ENCODE data around the gene PAK1IP1.
"Not testable (repeated sequence)": the region's sequence is repeated elsewhere in the genome, so short reads cannot be mapped to it uniquely, and the experiment has no call there.

Gene PAK1IP1

DNA sequence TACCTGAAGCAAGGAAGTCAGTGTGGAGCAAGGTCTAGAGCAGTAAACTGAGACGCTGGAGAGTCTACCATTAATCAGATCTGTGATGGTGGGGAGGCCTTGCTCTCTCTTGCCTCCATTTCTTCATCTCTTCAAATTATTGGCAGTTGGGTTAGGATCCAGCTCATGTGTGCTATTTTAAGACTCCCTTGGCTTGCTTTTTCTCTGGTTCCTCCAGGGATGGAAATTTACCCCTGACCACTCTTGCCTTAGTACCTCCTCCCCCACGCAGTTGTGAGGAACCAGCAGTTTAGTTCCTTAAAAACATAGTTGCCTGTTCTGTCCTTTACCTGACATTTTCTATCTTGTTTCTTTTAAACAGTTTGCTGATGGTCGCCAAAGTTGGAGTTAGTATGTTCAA lies 35.5 kb downstream of the PAK1IP1 start:
- FAIRE-seq, result no peak
- no peak for DNase-seq (ENCODE audit: insufficient read length, low spot score)
- TF ChIP-seq, protein P1, sequence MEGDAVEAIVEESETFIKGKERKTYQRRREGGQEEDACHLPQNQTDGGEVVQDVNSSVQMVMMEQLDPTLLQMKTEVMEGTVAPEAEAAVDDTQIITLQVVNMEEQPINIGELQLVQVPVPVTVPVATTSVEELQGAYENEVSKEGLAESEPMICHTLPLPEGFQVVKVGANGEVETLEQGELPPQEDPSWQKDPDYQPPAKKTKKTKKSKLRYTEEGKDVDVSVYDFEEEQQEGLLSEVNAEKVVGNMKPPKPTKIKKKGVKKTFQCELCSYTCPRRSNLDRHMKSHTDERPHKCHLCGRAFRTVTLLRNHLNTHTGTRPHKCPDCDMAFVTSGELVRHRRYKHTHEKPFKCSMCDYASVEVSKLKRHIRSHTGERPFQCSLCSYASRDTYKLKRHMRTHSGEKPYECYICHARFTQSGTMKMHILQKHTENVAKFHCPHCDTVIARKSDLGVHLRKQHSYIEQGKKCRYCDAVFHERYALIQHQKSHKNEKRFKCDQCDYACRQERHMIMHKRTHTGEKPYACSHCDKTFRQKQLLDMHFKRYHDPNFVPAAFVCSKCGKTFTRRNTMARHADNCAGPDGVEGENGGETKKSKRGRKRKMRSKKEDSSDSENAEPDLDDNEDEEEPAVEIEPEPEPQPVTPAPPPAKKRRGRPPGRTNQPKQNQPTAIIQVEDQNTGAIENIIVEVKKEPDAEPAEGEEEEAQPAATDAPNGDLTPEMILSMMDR (IDR thresholded peaks at IDR 0.05; ENCODE audit: insufficient read depth, missing control alignments), result no peak

DNA sequence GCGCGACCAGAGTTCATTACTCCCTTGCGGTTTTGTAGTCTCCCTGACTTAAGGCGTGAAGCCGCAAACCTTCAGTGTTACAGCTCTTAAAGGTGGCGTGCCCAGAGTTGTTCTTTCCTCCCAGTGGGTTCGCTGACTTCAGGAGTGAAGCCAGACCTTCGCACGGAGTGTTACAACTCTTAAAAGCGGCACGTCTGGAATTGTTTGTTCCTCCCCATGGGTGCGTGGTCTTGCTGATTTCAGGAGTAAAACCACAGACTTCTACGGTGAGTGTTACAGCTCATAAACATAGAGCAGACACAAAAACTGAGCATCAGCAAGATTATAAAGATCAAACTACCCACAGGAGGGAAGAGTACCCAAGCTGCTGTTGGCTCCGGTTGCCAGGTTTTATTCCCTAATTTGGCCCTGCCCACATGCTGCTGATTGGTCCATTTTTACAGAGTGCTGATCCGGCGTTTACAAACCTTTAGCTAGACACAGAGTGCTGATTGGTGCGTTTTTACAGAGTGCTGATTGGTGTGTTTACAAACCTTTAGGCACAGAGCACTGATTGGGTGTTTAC lies 38.5 kb downstream of the PAK1IP1 start:
- TF ChIP-seq, protein P1 (IDR thresholded peaks at IDR 0.05; ENCODE audit: insufficient read depth, missing control alignments), result no peak
- no peak for FAIRE-seq
- DNase-seq (ENCODE audit: insufficient read length, low spot score), result no peak

DNA sequence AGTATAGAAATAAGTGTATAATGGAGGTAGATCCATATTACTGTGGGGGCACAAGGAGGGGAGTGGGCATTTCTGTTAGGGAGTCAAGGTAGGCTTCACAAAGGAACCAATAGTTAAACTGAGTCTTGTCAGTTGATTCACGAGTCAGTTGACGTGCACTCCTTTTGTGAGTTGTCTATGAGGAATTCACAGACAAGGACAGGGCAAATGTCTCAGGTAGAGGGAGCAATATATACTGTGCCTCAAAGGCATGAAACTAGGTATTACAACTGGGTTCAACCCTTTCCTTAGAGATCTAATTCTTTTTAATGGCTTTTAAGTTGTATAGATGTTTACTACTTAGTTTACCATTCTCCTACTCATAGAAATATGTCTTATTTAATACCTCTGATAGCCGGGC lies 39.1 kb downstream of the PAK1IP1 start:
- FAIRE-seq (no peak), DNase-seq (ENCODE audit: insufficient read length, low spot score) (no peak)
- TF ChIP-seq, protein P1 (IDR thresholded peaks at IDR 0.05; ENCODE audit: insufficient read depth, missing control alignments), result no peak

DNA sequence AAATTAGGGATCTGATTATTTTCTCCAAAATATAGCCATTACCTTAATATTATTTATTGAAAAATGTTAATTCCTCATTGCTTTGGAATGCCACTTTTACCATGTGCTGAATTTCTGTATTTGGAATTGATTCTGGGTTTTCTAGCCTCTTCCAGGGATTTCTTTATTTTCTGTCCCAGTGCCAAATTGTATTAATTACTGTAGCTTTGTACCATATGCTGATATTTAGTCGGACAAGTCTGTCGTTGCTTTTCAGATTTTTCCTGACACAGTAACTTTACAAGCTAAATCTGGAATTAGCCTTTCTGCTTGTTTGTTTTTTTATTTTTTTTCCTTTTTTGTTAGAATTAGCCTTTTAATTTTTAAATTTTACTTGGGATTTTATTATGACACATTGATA lies 42.0 kb downstream of the PAK1IP1 start:
- DNase-seq (ENCODE audit: insufficient read length, low spot score) (no peak), FAIRE-seq (no peak)
- TF ChIP-seq, protein P1 (IDR thresholded peaks at IDR 0.05; ENCODE audit: insufficient read depth, missing control alignments), result no peak

DNA sequence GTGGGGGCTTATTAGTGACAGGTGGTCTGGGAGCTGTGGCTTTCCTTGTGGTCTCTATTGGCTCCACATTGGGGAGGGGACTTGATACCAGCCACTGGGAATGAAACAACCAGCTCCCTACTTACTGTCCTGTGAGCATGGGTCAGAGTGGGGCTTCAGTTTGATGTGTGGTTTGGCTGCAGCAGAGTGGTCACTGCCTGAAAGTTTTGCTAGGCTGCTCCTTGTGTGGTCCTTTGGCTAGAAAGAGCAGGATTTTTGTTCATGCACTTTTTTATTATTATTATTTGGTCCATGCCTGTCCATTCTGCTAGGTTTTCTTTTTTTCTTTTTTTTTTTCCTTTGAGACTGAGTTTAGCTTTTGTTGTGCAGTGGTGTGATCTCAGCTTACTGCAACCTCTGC lies 45.3 kb downstream of the PAK1IP1 start:
- FAIRE-seq (no peak), DNase-seq (ENCODE audit: insufficient read length, low spot score) (no peak)
- TF ChIP-seq, protein P1 (IDR thresholded peaks at IDR 0.05; ENCODE audit: insufficient read depth, missing control alignments), result no peak

GRCh38 chr6:10741643-10742042 lies 46.9 kb downstream of the PAK1IP1 start:
- not testable (repeated sequence) for DNase-seq (ENCODE audit: insufficient read length, low spot score); FAIRE-seq

DNA sequence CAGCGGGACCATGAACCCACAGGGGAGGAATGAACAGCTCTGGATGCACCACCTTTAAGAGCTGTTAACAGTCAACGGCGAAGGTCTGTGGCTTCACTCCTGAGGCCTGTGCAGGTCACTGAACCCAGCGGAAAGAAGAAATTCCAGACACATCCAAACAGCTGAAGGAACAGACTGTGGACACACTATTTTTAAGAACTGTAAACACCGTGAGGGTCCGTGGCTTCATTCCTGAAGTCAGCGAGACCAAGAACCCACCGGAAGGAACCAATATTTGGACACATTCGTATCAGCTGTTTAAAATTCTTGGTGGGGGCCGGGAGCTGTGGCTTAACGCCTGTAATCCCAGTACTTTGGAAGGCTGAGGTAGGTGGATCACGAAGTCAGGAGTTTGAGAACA lies 47.5 kb downstream of the PAK1IP1 start:
- no peak for DNase-seq (ENCODE audit: insufficient read length, low spot score)
- FAIRE-seq, result no peak
- TF ChIP-seq, protein P1 (IDR thresholded peaks at IDR 0.05; ENCODE audit: insufficient read depth, missing control alignments), result no peak

- no peak for FAIRE-seq
- TF ChIP-seq, protein P1 (IDR thresholded peaks at IDR 0.05; ENCODE audit: insufficient read depth, missing control alignments), result no peak
- DNase-seq (ENCODE audit: insufficient read length, low spot score), result no peak
These were observed 48.7 kb downstream of the PAK1IP1 start for GRCh38 chr6:10743515-10743914.

All from D721Med (cell line).